ENCODE results near the gene SNED1.

The SNED1 gene

GRCh38 chr2:240960309-240960970 lies 38.0 kb upstream of the SNED1 start:
- DNase-seq (ENCODE audit: insufficient read length, low spot score) (peak; percentile 16), FAIRE-seq (no peak)
- TF ChIP-seq POLR2A (IDR thresholded peaks at IDR 0.05; ENCODE audit: low read depth, low read length) (no peak), TAF1 (IDR thresholded peaks at IDR 0.05; ENCODE audit: low read depth, low read length) (no peak), POLR2AphosphoS5 (IDR thresholded peaks at IDR 0.05; ENCODE audit: low read depth, low read length) (no peak), POU2F2 (IDR thresholded peaks at IDR 0.05; ENCODE audit: low read depth, low read length) (no peak), PAX5 (IDR thresholded peaks at IDR 0.05; ENCODE audit: insufficient read depth, low read length, severe bottlenecking) (no peak), SPI1 (IDR thresholded peaks at IDR 0.05; ENCODE audit: low read depth, low read length) (no peak)

DNA sequence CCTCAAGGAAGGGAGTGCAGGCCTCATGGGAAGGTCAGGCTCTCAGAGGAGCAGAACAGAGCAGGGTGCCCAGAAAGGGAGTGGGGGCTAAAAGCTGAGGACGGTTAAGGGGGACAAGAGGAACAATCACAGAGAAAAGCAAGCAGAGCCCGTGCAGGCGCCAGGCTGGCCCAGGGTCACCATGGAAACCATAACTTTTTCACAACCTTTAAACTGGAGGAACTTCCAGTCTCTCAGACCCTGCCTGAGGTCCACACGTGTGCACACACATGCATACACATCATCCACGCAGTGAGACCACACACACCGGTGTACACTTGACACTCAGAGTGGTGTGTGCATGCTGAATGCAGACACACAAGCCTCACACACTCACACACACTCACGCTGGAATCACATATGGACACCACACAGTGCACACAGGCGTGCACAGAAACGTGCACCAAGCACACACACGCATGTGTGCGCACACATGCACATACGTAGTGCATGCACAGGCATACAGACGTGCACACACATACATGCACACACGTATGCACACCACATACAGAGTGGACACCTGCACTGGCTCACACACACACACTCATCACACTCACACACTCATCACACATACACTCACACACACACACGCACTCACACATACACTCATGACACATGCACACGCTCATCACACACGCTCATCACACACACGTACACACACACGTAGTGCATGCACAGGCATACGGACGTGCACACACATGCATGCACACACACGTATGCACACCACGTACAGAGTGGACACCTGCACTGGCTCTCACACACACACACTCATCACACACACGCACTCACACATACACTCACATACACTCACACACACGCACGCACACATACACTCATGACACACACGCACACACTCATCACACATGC lies 37.2 kb upstream of the SNED1 start:
- no peak for TF ChIP-seq POLR2A (IDR thresholded peaks at IDR 0.05; ENCODE audit: low read depth, low read length)
- TF ChIP-seq POLR2AphosphoS5 (IDR thresholded peaks at IDR 0.05; ENCODE audit: low read depth, low read length): no peak
- no peak for TF ChIP-seq TAF1 (IDR thresholded peaks at IDR 0.05; ENCODE audit: low read depth, low read length)
- no peak for TF ChIP-seq POU2F2 (IDR thresholded peaks at IDR 0.05; ENCODE audit: low read depth, low read length)
- TF ChIP-seq SPI1 (IDR thresholded peaks at IDR 0.05; ENCODE audit: low read depth, low read length): no peak
- no peak for TF ChIP-seq PAX5 (IDR thresholded peaks at IDR 0.05; ENCODE audit: insufficient read depth, low read length, severe bottlenecking)

DNA sequence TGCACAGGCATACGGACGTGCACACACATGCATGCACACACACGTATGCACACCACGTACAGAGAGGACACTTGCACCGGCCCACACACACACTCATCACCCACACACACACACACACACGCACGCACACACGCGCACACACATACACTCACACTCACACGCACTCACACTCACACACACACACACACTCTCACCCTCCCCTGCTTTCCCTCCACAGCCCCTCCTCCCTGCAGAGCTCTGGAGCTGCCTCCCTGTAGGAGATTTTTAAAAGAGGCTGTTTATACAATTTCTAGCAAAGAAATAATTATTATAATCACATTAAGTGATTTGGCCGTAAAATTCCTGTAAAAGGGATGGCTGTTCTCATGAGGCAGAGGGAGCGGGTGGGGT lies 36.5 kb upstream of the SNED1 start:
- DNase-seq (ENCODE audit: insufficient read length, low spot score): no peak
- TF ChIP-seq POU2F2 (IDR thresholded peaks at IDR 0.05; ENCODE audit: low read depth, low read length): no peak
- TF ChIP-seq POLR2AphosphoS5 (IDR thresholded peaks at IDR 0.05; ENCODE audit: low read depth, low read length): no peak
- TF ChIP-seq SPI1 (IDR thresholded peaks at IDR 0.05; ENCODE audit: low read depth, low read length): no peak
- TF ChIP-seq PAX5 (IDR thresholded peaks at IDR 0.05; ENCODE audit: insufficient read depth, low read length, severe bottlenecking): no peak
- no peak for TF ChIP-seq TAF1 (IDR thresholded peaks at IDR 0.05; ENCODE audit: low read depth, low read length)
- TF ChIP-seq POLR2A (IDR thresholded peaks at IDR 0.05; ENCODE audit: low read depth, low read length): no peak
- no peak for FAIRE-seq

More for the DNA sequence above, 37.2 kb upstream of the SNED1 start:
- FAIRE-seq (peak; percentile 85), DNase-seq (ENCODE audit: insufficient read length, low spot score) (peak; percentile 24)

DNA sequence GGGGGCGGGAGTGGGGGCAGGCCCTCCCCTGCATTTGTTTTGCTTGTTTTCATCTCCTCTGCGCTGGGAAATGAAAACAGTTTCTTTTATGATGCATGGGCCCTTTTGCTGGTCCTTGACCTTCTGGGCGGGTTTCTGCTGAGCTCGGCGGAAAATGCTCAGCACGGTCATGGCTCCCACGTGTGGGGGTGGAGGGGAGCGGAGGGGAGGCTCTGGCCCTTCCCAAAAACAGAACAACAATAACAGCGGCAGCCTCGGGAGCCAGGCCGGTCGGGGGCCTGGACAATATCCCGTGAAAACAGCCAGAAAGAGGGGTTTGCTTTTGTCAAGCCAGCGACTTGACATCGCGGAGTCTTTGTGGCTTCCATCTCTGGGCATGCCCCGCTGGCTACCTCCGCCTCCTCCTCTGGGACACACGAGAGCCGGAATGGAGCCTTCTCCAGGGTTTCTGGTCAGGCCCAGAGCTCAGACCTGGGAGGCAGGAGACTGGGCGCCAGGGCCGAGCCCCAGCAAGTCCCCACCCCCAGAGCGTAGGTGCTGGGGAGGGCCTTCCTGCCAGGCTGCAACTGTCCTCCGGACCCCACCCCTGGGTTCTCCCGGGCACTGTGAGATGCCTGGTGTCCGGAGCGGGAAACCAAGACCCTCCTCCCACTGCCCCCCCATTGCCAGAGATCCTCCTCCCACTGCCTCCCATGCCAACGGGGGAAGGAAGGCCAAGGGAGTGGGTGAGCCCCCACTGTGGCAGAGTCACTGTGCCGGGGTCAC lies 35.9 kb upstream of the SNED1 start:
- no peak for TF ChIP-seq POLR2A (IDR thresholded peaks at IDR 0.05; ENCODE audit: low read depth, low read length)
- TF ChIP-seq POU2F2 (IDR thresholded peaks at IDR 0.05; ENCODE audit: low read depth, low read length): no peak
- TF ChIP-seq POLR2AphosphoS5 (IDR thresholded peaks at IDR 0.05; ENCODE audit: low read depth, low read length): no peak
- TF ChIP-seq SPI1 (IDR thresholded peaks at IDR 0.05; ENCODE audit: low read depth, low read length): no peak
- TF ChIP-seq PAX5 (IDR thresholded peaks at IDR 0.05; ENCODE audit: insufficient read depth, low read length, severe bottlenecking): no peak
- TF ChIP-seq TAF1 (IDR thresholded peaks at IDR 0.05; ENCODE audit: low read depth, low read length): no peak
- no peak for FAIRE-seq
- no peak for DNase-seq (ENCODE audit: insufficient read length, low spot score)

GRCh38 chr2:240963065-240963867 lies 35.2 kb upstream of the SNED1 start:
- TF ChIP-seq POLR2A (IDR thresholded peaks at IDR 0.05; ENCODE audit: low read depth, low read length): no peak
- TF ChIP-seq TAF1 (IDR thresholded peaks at IDR 0.05; ENCODE audit: low read depth, low read length): no peak
- no peak for TF ChIP-seq POLR2AphosphoS5 (IDR thresholded peaks at IDR 0.05; ENCODE audit: low read depth, low read length)
- no peak for TF ChIP-seq SPI1 (IDR thresholded peaks at IDR 0.05; ENCODE audit: low read depth, low read length)
- no peak for TF ChIP-seq POU2F2 (IDR thresholded peaks at IDR 0.05; ENCODE audit: low read depth, low read length)
- TF ChIP-seq PAX5 (IDR thresholded peaks at IDR 0.05; ENCODE audit: insufficient read depth, low read length, severe bottlenecking): no peak
- no peak for DNase-seq (ENCODE audit: insufficient read length, low spot score)
- no peak for FAIRE-seq

DNA sequence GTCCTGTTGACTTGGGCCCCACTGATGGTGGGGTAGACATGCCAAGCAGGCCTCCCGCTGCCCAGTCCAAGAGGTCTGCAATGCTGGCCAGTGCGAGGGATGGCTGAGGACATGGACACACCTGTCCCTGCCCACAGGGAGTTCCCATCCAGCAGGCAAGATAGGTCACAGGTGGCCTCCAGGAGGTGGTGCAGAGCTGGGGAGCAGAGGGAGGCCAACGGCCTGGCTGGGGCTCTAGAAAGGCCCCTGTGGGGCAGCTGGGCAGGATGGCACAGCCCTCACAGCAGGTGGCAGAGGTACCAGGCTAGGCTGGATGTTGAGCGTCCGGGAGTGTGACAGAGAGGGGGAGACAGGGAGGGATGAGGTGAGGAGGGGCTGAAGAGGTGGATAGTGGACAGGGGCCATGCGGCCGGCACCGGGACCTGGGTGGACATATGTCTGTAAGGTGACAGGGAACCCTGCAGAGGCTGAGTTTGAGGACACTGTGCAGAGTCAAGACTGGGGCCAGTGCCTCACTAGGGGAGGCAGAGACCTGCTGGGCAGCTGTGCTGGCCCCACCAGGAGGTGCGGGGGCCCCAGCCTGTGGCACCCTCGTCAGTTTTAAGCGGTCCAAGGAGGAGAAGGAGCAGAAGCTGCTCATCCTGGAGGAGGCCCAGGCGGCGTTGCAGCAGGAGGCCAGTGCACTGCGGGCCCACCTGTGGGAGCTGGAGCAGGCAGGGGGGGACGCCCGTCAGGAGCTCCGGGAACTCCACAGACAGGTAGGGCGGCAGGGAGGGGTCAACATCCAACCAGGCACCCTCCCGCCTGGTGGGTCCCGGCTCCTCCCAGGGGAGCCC lies 34.3 kb upstream of the SNED1 start:
- no peak for TF ChIP-seq PAX5 (IDR thresholded peaks at IDR 0.05; ENCODE audit: insufficient read depth, low read length, severe bottlenecking)
- TF ChIP-seq TAF1 (IDR thresholded peaks at IDR 0.05; ENCODE audit: low read depth, low read length): no peak
- no peak for TF ChIP-seq POLR2AphosphoS5 (IDR thresholded peaks at IDR 0.05; ENCODE audit: low read depth, low read length)
- FAIRE-seq (no peak), DNase-seq (ENCODE audit: insufficient read length, low spot score) (no peak)

GRCh38 chr2:240964704-240965295 lies 33.6 kb upstream of the SNED1 start:
- DNase-seq (ENCODE audit: insufficient read length, low spot score) (no peak), FAIRE-seq (no peak)
- TF ChIP-seq SPI1 (IDR thresholded peaks at IDR 0.05; ENCODE audit: low read depth, low read length) (no peak), PAX5 (IDR thresholded peaks at IDR 0.05; ENCODE audit: insufficient read depth, low read length, severe bottlenecking) (no peak), POLR2AphosphoS5 (IDR thresholded peaks at IDR 0.05; ENCODE audit: low read depth, low read length) (no peak), POU2F2 (IDR thresholded peaks at IDR 0.05; ENCODE audit: low read depth, low read length) (no peak), POLR2A (IDR thresholded peaks at IDR 0.05; ENCODE audit: low read depth, low read length) (no peak), TAF1 (IDR thresholded peaks at IDR 0.05; ENCODE audit: low read depth, low read length) (no peak)
